ENCODE measurements around the gene PALD1.

DNA sequence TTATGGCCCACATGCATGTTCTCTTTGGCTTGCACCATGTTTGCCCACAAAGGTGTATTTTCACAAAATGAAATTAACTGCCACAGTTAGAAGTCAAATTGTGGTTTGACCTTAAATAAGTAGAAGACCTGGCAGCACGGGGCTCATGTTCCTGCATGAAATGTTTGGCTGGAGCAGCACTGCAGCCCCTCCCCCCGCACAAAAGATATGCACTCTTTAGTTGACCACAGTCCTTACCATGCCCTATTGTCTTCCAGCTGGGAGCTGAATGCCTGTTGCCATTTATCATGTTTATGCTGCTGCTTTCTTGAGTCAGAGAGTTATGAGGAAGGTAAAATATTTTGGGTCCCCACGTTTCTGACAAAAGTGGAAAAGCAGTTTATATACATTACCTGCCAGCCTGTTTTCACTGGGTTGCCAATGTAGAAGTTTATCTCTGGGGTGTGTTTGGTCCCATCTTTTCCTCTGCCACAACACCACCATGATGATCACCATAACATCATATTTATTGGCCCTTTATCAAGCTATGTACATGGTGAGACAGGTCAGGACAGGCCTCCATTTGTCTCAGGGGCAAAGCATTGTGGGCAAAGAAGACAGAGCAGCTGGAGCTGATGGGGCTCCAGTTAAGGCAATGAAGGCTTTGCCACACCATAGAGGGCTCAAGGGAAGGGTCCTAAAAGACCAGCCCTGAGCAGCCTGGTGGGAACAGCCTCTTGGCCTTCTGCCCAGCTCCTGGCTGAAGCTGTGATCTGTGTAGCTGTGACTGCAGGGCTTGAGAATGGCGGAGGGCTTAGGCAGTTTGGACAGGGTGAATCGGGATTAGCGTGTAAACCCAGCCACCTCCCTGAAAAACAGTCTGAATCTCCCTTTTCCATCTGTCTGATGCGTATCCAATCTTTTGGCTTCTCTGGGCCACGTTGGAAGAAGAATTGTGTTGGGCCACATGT, 118.6 kb downstream of the PALD1 start:
- TF ChIP-seq POLR2A (IDR thresholded peaks at IDR 0.05) = no peak
- TF ChIP-seq CTCF (IDR thresholded peaks at IDR 0.05) = no peak

Measured in right lobe of liver (tissue), 4 donors.